Body of pancreas (tissue), 4 donors: Measurements from ENCODE around the gene OSTN.

Experiments used
- POLR2A ChIP-seq, 3 donors: fragments of 450-650 bp; IDR thresholded peaks; one replicate each; pipeline ENCODE4 v1.6.1; 2016; ENCODE audit warnings: antibody characterized with exemption in 3 of 3, mild to moderate bottlenecking in 2 of 3
- TF ChIP-seq, protein P1 (sequence below), 7 experiments: fragments of 450-650 bp in 4 of 7; fragments of 200-600 bp in 3 of 7; sonication (generic) in 3 of 7; IDR thresholded peaks; one replicate each; pipeline ENCODE4 v1.5.1; 2016 to 2019; ENCODE audit warnings: antibody characterized with exemption in 7 of 7

DNA sequence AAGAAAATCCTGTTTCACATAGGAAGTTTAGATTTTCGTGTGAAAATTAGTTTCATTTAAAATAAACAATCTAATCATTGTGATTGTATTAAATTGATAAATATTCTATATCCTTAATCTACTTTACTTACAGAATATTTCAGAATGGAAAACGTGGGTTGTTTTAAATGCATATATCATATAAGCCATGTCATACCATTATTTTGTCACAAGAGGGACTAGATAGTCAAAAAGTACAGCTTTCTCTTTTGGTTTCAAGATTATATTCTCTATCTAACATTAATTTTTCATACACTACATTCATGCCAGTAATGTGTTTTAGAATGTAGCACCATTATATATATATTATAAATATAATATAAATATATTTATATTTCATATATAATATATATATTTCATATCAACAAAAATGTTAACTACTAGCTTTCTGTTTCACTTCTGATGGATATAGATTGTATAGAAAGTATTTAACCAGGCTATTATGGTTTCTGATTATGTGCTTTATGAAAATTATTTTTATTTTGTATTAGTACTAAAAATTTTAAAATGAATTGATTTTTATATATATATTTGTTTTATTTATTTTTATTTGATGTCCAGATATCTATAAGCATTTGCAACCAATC lies 45.3 kb downstream of the OSTN start:
- TF ChIP-seq POLR2A (IDR thresholded peaks at IDR 0.05) = no peak
- TF ChIP-seq, protein P1, sequence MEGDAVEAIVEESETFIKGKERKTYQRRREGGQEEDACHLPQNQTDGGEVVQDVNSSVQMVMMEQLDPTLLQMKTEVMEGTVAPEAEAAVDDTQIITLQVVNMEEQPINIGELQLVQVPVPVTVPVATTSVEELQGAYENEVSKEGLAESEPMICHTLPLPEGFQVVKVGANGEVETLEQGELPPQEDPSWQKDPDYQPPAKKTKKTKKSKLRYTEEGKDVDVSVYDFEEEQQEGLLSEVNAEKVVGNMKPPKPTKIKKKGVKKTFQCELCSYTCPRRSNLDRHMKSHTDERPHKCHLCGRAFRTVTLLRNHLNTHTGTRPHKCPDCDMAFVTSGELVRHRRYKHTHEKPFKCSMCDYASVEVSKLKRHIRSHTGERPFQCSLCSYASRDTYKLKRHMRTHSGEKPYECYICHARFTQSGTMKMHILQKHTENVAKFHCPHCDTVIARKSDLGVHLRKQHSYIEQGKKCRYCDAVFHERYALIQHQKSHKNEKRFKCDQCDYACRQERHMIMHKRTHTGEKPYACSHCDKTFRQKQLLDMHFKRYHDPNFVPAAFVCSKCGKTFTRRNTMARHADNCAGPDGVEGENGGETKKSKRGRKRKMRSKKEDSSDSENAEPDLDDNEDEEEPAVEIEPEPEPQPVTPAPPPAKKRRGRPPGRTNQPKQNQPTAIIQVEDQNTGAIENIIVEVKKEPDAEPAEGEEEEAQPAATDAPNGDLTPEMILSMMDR (IDR thresholded peaks at IDR 0.05) = peak in 6 of 7 experiments; percentile 12 to 40 (median 30)
